Measurements from ENCODE around the gene SORCS2.

DNA sequence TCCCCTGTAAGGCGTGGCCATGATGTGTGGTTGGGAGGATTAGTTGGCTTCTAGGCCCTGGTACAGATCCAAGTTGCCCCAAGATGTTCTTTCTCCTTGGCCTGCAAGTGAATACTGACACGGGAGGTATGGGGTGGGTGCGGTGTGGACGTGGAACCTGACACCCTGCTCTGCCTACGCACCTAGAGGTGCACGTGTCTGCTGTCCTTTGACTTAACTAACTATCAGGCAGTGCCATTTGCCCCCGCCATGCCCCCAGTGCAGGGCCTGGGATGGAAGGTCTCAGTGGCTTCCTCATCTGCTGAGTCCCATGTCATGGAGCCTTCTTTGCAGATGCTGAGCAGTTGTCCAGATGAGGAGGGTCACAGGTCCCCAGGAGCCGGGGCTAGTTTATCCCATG lies 151.6 kb downstream of the SORCS2 start:
- TF ChIP-seq, protein P1, sequence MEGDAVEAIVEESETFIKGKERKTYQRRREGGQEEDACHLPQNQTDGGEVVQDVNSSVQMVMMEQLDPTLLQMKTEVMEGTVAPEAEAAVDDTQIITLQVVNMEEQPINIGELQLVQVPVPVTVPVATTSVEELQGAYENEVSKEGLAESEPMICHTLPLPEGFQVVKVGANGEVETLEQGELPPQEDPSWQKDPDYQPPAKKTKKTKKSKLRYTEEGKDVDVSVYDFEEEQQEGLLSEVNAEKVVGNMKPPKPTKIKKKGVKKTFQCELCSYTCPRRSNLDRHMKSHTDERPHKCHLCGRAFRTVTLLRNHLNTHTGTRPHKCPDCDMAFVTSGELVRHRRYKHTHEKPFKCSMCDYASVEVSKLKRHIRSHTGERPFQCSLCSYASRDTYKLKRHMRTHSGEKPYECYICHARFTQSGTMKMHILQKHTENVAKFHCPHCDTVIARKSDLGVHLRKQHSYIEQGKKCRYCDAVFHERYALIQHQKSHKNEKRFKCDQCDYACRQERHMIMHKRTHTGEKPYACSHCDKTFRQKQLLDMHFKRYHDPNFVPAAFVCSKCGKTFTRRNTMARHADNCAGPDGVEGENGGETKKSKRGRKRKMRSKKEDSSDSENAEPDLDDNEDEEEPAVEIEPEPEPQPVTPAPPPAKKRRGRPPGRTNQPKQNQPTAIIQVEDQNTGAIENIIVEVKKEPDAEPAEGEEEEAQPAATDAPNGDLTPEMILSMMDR (IDR thresholded peaks at IDR 0.05; ENCODE audit: control extremely low read depth in 1 of 3, insufficient read depth in 1 of 3, low read depth in 1 of 3, low read length in 3 of 3) = no peak
- TF ChIP-seq POLR2A (IDR thresholded peaks at IDR 0.05; ENCODE audit: control extremely low read depth in 1 of 2, low read depth in 2 of 2, low read length in 2 of 2) (no peak), ZNF274 (IDR thresholded peaks at IDR 0.05; ENCODE audit: borderline replicate concordance, extremely low read depth, low read length) (no peak), SIN3A (conservative IDR thresholded peaks at IDR 0.05 in 1 of 2, IDR thresholded peaks at IDR 0.05 in 1 of 2; ENCODE audit: low read depth in 1 of 2, low read length in 2 of 2) (no peak), EZH2 (IDR thresholded peaks at IDR 0.05; ENCODE audit: low read depth, low read length, severe bottlenecking) (no peak), BACH1 (IDR thresholded peaks at IDR 0.05; ENCODE audit: low read length) (no peak), MAFK (IDR thresholded peaks at IDR 0.05; ENCODE audit: low read depth, low read length) (no peak), TAF7 (optimal IDR thresholded peaks at IDR 0.05; ENCODE audit: borderline replicate concordance, low read depth, low read length) (no peak), CTBP2 (IDR thresholded peaks at IDR 0.05; ENCODE audit: borderline replicate concordance, insufficient read depth, insufficient read length, low read length) (no peak), CHD2 (IDR thresholded peaks at IDR 0.05; ENCODE audit: low read length) (no peak)
